H9 (cell line): ENCODE measurements around the gene IRF6. TPM values are rescaled to one million over a fixed set of nuclear protein-coding genes. Genes with fewer than 3 reads are reported as not detected.
A peak's percentile ranks its signal among the peaks of the same experiment; 100 is the strongest.

ENCODE experiments used
- DNase-seq: peaks from one replicate; pipeline ENCODE4 v3.0.0-alpha.2; 2017
- H2AFZ ChIP-seq: one replicate; pipeline ENCODE4 v1.6.1; 2013; ENCODE audit warnings: mild to moderate bottlenecking, low read length, control low read depth, moderate library complexity
- H2AK5ac ChIP-seq: 2 replicates; pipeline ENCODE4 v1.6.1; 2013; ENCODE audit warnings: low read length, control low read depth, mixed read lengths; ENCODE audit not compliant: insufficient read length
- H2BK120ac ChIP-seq: one replicate; pipeline ENCODE4 v1.6.1; 2013; ENCODE audit warnings: low read depth, mild to moderate bottlenecking, low read length, control low read depth, inconsistent platforms; ENCODE audit not compliant: poor library complexity, severe bottlenecking
- H2BK12ac ChIP-seq: 2 replicates; pipeline ENCODE4 v1.6.1; 2013; ENCODE audit warnings: low read length, control low read depth, mixed read lengths, low read depth; ENCODE audit not compliant: insufficient read length
- H2BK15ac ChIP-seq: 2 replicates; pipeline ENCODE4 v1.6.1; 2013; ENCODE audit warnings: low read depth, low read length, control low read depth
- H2BK20ac ChIP-seq: one replicate; pipeline ENCODE4 v1.6.1; 2013; ENCODE audit warnings: low read depth, mild to moderate bottlenecking, low read length, control low read depth, inconsistent platforms; ENCODE audit not compliant: poor library complexity, severe bottlenecking
- H2BK5ac ChIP-seq: 2 replicates; pipeline ENCODE4 v1.6.1; 2013; ENCODE audit warnings: low read length, control low read depth, mixed read lengths; ENCODE audit not compliant: insufficient read length
- H3K14ac ChIP-seq: 2 replicates; pipeline ENCODE4 v1.6.1; 2013; ENCODE audit warnings: low read length, control low read depth; ENCODE audit not compliant: insufficient read depth
- H3K18ac ChIP-seq: 2 replicates; pipeline ENCODE4 v1.6.1; 2013; ENCODE audit warnings: low read depth, mild to moderate bottlenecking, mixed read lengths, low read length, control low read depth; ENCODE audit not compliant: insufficient read length
- H3K23ac ChIP-seq: 2 replicates; pipeline ENCODE4 v1.6.1; 2013; ENCODE audit warnings: low read length, control low read depth, mixed read lengths, low read depth; ENCODE audit not compliant: insufficient read length
- H3K23me2 ChIP-seq: 2 replicates; pipeline ENCODE4 v1.6.1; 2013; ENCODE audit warnings: low read depth, mild to moderate bottlenecking, mixed read lengths, low read length, control low read depth; ENCODE audit not compliant: insufficient read length, poor library complexity, severe bottlenecking
- H3K27ac ChIP-seq: 2 replicates; pipeline ENCODE4 v1.5.1; 2013; ENCODE audit warnings: low read length, control low read depth, mixed read lengths, low read depth; ENCODE audit not compliant: insufficient read length
- H3K27me3 ChIP-seq: 2 replicates; pipeline ENCODE4 v1.6.1; 2013; ENCODE audit warnings: low read length, control low read depth, inconsistent platforms; ENCODE audit not compliant: insufficient read depth
- H3K4ac ChIP-seq: 2 replicates; pipeline ENCODE4 v1.6.1; 2013; ENCODE audit warnings: low read depth, mild to moderate bottlenecking, control low read depth, inconsistent platforms, low read length, moderate library complexity
- H3K4me1 ChIP-seq: 2 replicates; pipeline ENCODE4 v1.6.1; 2013; ENCODE audit warnings: low read length, control low read depth, inconsistent platforms; ENCODE audit not compliant: insufficient read depth
- H3K4me2 ChIP-seq: 2 replicates; pipeline ENCODE4 v1.6.1; 2013; ENCODE audit warnings: low read length, control low read depth, mixed read lengths; ENCODE audit not compliant: insufficient read length, insufficient read depth
- H3K56ac ChIP-seq: 2 replicates; pipeline ENCODE4 v1.6.1; 2013; ENCODE audit warnings: low read depth, mild to moderate bottlenecking, mixed read lengths, low read length, control low read depth; ENCODE audit not compliant: insufficient read length
- H3K79me1 ChIP-seq: 2 replicates; pipeline ENCODE4 v1.6.1; 2013; ENCODE audit warnings: low read depth, mild to moderate bottlenecking, moderate library complexity, low read length, control low read depth, inconsistent platforms; ENCODE audit not compliant: insufficient read depth, poor library complexity, severe bottlenecking
- H3K79me2 ChIP-seq: 2 replicates; pipeline ENCODE4 v1.6.1; 2013; ENCODE audit warnings: low read length, control low read depth, inconsistent platforms; ENCODE audit not compliant: insufficient read depth
- H3K9ac ChIP-seq: 2 replicates; pipeline ENCODE4 v1.6.1; 2013; ENCODE audit warnings: low read length, control low read depth, mixed read lengths; ENCODE audit not compliant: insufficient read length; ENCODE audit errors: extremely low read depth
- H3K9me3 ChIP-seq: one replicate; pipeline ENCODE4 v1.6.1; 2013; ENCODE audit warnings: low read depth, low read length, inconsistent platforms; ENCODE audit not compliant: control insufficient read depth
- H3T11ph ChIP-seq: one replicate; pipeline ENCODE4 v1.6.1; 2013; ENCODE audit warnings: mild to moderate bottlenecking, low read length, control low read depth, inconsistent platforms
- H4K20me1 ChIP-seq: one replicate; pipeline ENCODE4 v1.6.1; 2013; ENCODE audit not compliant: control insufficient read depth, insufficient read length, insufficient read depth
- H4K5ac ChIP-seq: 2 replicates; pipeline ENCODE4 v1.6.1; 2013; ENCODE audit warnings: low read depth, mild to moderate bottlenecking, mixed read lengths, low read length, control low read depth; ENCODE audit not compliant: insufficient read length
- H4K8ac ChIP-seq: replicated peaks from 2 replicates; pipeline ENCODE4 v1.6.1; 2013; ENCODE audit warnings: low read length, control low read depth, mixed read lengths, low read depth; ENCODE audit not compliant: insufficient read length
- H4K91ac ChIP-seq: 2 replicates; pipeline ENCODE4 v1.6.1; 2013; ENCODE audit warnings: low read depth, mild to moderate bottlenecking, moderate library complexity, mixed read lengths, low read length, control low read depth; ENCODE audit not compliant: insufficient read length
- H3K27ac Mint-ChIP-seq, 3 experiments: 2 replicates in 2 of 3; 3 replicates in 1 of 3; pipeline ENCODE4 v1.8.0; 2020 to 2021; ENCODE audit warnings: mixed read lengths in 3 of 3, mild to moderate bottlenecking in 1 of 3, moderate library complexity in 1 of 3
- H3K27me3 Mint-ChIP-seq: 2 replicates; pipeline ENCODE4 v1.8.0; 2021; ENCODE audit warnings: low read depth, mild to moderate bottlenecking, moderate library complexity, mixed read lengths
- H3K36me3 Mint-ChIP-seq, 3 experiments: 2 replicates in 2 of 3; 3 replicates in 1 of 3; pipeline ENCODE4 v1.8.0; 2020 to 2021; ENCODE audit warnings: low read depth in 3 of 3, mixed read lengths in 3 of 3; ENCODE audit not compliant: insufficient read depth in 1 of 3
- H3K4me1 Mint-ChIP-seq, 2 experiments: 2 replicates each; pipeline ENCODE4 v1.8.0; 2020; ENCODE audit warnings: mixed read lengths in 2 of 2
- H3K4me3 Mint-ChIP-seq, 2 experiments: 2 replicates in 1 of 2; 3 replicates in 1 of 2; pipeline ENCODE4 v1.8.0; 2020 to 2021; ENCODE audit warnings: mild to moderate bottlenecking in 2 of 2, mixed read lengths in 2 of 2, moderate library complexity in 1 of 2
- H3K9me3 Mint-ChIP-seq, 2 experiments: 2 replicates in 1 of 2; 3 replicates in 1 of 2; pipeline ENCODE4 v1.8.0; 2020; ENCODE audit warnings: mild to moderate bottlenecking in 2 of 2, mixed read lengths in 2 of 2, moderate library complexity in 1 of 2
- CTCF ChIP-seq: fragments of 200-600 bp; sonication (generic); conservative IDR thresholded peaks from 3 replicates; pipeline ENCODE4 v1.8.0; 2021; ENCODE audit warnings: antibody characterized with exemption, mild to moderate bottlenecking
- WGBS: extraction: QIAGEN DNeasy Blood & Tissue Kit; methylation state at CpG from one replicate; pipeline ENCODE4 v1.1.7; 2013; ENCODE audit warnings: missing lambda C conversion rate, low lambda C conversion rate, mixed read lengths; ENCODE audit not compliant: insufficient read length; ENCODE audit errors: extremely low coverage; 5-methylcytosine and 5-hydroxymethylcytosine counted together
- total RNA-seq: library from RNA; stranded (reverse); gene quantifications from 2 replicates; pipeline ENCODE4 v1.2.1, GENCODE V29; 2021

IRF6 gene
- total RNA-seq, 1 experiment from 2014 or later, result 7.1 TPM

- Histone ChIP-seq H3K79me1 (no peaks in the 10 kb centered on the region), H3K56ac (no peak overlapping the region), H3K9ac (no peak overlapping the region), H3T11ph (no peak overlapping the region), H3K18ac (no peak overlapping the region), H2BK15ac (no peak overlapping the region), H2BK120ac (no peak overlapping the region), H2BK12ac (no peak overlapping the region), H3K4ac (no peak overlapping the region), H2AFZ (no peak overlapping the region), H3K9me3 (no peaks in the 10 kb centered on the region), H3K79me2 (no peaks in the 10 kb centered on the region; the same call in 1 of the 2 replicates), H4K91ac (no peak overlapping the region), H4K20me1 (no peaks in the 10 kb centered on the region), H4K5ac (no peak overlapping the region), H3K14ac (no peak overlapping the region), H3K27me3 (no peaks in the 10 kb centered on the region), H4K8ac (no peak overlapping the region), H2BK5ac (no peak overlapping the region), H3K27ac (no peak overlapping the region), H3K4me1 (no peaks in the 10 kb centered on the region), H2BK20ac (no peak overlapping the region), H3K4me2 (no peak overlapping the region), H3K23ac (no peak overlapping the region), H2AK5ac (no peak overlapping the region), H3K23me2 (no peaks in the 10 kb centered on the region)
- DNase-seq, result no peak
- Mint-ChIP-seq H3K4me1 (peaks cover 10 to 14% of the 10 kb centered on the region in 2 experiments), H3K27ac (peak overlapping the region in 1 of 3 experiments; percentile 42; a peak in 1 of 7 replicates), H3K4me3 (no peak overlapping the region), H3K9me3 (no peaks in the 10 kb centered on the region; a peak in 1 of 5 replicates), H3K27me3 (peaks cover 2% of the 10 kb centered on the region; the same call in 1 of the 2 replicates), H3K36me3 (peaks cover 0 to 10% (median 10%) of the 10 kb centered on the region in 3 experiments; a peak in 5 of 7 replicates)
- TF ChIP-seq CTCF, result no peak
- no CpG with 5 or more reads among the region's 4 CpGs for WGBS
Measured at GRCh38 chr1:209780268-209780667, 25.7 kb downstream of the IRF6 start.
